ENCODE results near the gene PRL. TPM values are rescaled to one million over a fixed set of nuclear protein-coding genes. Genes with fewer than 3 reads are reported as not detected.

Gene PRL
- not detected in 5 replicates for total RNA-seq (2022; extraction: Qiagen RNA extraction)

DNA sequence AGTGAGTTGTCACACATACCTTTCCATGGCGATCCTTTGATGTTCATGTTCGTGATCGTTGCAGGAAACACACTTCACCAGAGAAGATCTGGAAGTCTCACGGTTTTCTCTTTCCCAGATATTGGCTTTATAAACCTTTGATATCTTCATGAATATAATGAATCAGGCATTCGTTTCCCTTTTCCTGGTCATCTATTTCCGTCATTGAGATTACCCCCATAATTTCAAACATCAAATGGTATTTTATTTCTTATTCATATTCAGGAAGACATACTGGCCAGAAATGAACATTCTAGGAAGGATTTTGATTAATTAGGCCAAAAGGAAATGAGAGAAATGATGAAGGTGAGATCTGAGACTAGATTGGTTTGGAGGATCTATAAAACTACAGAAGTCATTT is at the start of gene PRL:
Gene PRL, minus strand, starts transcription at position 101 of the 400 bp plus-strand sequence. Its CDS starts 54 bp downstream, at position 47.

